PC-3 (cell line): ENCODE measurements around the gene TUBA3D.
"Not testable (repeated sequence)": the region's sequence is repeated elsewhere in the genome, so short reads cannot be mapped to it uniquely, and the experiment has no call there.

Source experiments
- EZH2 ChIP-seq: fragments of 300-600 bp; sonication (generic); IDR thresholded peaks from one replicate; pipeline ENCODE4 v1.6.1; 2017; ENCODE audit warnings: antibody characterized with exemption, mild to moderate bottlenecking, low read length; ENCODE audit not compliant: unreplicated experiment
- EZH2phosphoT487 ChIP-seq: fragments of 300-600 bp; sonication (generic); IDR thresholded peaks from 2 replicates; pipeline ENCODE4 v1.6.1; 2018; ENCODE audit warnings: mild to moderate bottlenecking, antibody characterized with exemption, low read length, borderline replicate concordance
- TF ChIP-seq, protein P1 (sequence below): fragments of 300-600 bp; sonication (generic); conservative IDR thresholded peaks from 2 replicates; pipeline ENCODE4 v1.5.1; 2017; ENCODE audit warnings: antibody characterized with exemption, low read depth, mild to moderate bottlenecking, low read length

DNA sequence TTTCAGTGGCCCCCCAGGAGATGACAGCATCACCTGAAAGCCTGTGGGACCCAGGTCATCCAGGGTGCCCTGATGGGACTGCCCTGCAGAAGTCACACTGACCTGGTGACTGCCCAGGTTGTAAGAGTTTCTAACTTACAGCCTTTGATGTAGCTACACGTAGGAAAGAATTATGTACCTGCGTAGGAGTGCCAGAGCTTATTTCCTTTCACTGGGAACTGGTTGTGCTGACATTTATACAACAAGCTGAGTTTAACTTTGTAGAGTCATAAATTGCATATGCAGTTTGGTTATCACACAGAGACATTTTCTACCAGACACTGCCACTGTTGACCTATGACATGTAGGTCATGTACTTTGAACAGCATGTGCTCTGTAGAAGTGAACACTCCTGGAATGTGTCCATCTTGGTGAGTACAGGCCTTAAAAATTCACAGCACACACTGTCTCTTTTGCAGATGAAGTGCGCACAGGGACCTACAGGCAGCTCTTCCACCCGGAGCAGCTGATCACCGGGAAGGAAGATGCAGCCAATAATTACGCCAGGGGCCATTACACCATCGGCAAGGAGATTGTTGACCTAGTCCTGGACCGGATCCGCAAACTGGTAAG, 3.0 kb downstream of the TUBA3D start:
- TF ChIP-seq, protein P1, sequence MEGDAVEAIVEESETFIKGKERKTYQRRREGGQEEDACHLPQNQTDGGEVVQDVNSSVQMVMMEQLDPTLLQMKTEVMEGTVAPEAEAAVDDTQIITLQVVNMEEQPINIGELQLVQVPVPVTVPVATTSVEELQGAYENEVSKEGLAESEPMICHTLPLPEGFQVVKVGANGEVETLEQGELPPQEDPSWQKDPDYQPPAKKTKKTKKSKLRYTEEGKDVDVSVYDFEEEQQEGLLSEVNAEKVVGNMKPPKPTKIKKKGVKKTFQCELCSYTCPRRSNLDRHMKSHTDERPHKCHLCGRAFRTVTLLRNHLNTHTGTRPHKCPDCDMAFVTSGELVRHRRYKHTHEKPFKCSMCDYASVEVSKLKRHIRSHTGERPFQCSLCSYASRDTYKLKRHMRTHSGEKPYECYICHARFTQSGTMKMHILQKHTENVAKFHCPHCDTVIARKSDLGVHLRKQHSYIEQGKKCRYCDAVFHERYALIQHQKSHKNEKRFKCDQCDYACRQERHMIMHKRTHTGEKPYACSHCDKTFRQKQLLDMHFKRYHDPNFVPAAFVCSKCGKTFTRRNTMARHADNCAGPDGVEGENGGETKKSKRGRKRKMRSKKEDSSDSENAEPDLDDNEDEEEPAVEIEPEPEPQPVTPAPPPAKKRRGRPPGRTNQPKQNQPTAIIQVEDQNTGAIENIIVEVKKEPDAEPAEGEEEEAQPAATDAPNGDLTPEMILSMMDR = not testable (repeated sequence)
- TF ChIP-seq EZH2, EZH2phosphoT487: not testable (repeated sequence)
